ENCODE data around the gene KATNB1.
"Not testable (repeated sequence)": the region's sequence is repeated elsewhere in the genome, so short reads cannot be mapped to it uniquely, and the experiment has no call there.

KATNB1 gene

GRCh38 chr16:57743886-57744641 lies 8.5 kb downstream of the KATNB1 start:
- DNase-seq (ENCODE audit: low spot score) = no peak

GRCh38 chr16:57744642-57744903 lies 9.0 kb downstream of the KATNB1 start:
- no peak for DNase-seq (ENCODE audit: low spot score)

GRCh38 chr16:57745768-57746167 lies 10.2 kb downstream of the KATNB1 start:
- no peak for DNase-seq (ENCODE audit: low spot score)

GRCh38 chr16:57746316-57746715 lies 10.7 kb downstream of the KATNB1 start:
- not testable (repeated sequence) for DNase-seq (ENCODE audit: low spot score)

- DNase-seq (ENCODE audit: low spot score) = no peak
Measured at GRCh38 chr16:57747091-57747490, 11.5 kb downstream of the KATNB1 start.

- DNase-seq (ENCODE audit: low spot score) = no peak
Measured at GRCh38 chr16:57747496-57747895, 11.9 kb downstream of the KATNB1 start.

GRCh38 chr16:57747996-57748395 lies 12.4 kb downstream of the KATNB1 start:
- no peak for DNase-seq (ENCODE audit: low spot score)

GRCh38 chr16:57748596-57748995 lies 13.0 kb downstream of the KATNB1 start:
- DNase-seq (ENCODE audit: low spot score) = no peak

- DNase-seq (ENCODE audit: low spot score) = no peak
Measured at GRCh38 chr16:57749101-57749692, 13.6 kb downstream of the KATNB1 start.

- no peak for DNase-seq (ENCODE audit: low spot score)
Measured at GRCh38 chr16:57749856-57750452, 14.4 kb downstream of the KATNB1 start.

- DNase-seq (ENCODE audit: low spot score) = no peak
Measured at GRCh38 chr16:57750796-57751538, 15.4 kb downstream of the KATNB1 start.

- DNase-seq (ENCODE audit: low spot score) = no peak
Measured at GRCh38 chr16:57751539-57752202, 16.1 kb downstream of the KATNB1 start.

- DNase-seq (ENCODE audit: low spot score) = no peak
Measured at GRCh38 chr16:57752203-57752580, 16.6 kb downstream of the KATNB1 start.

- DNase-seq (ENCODE audit: low spot score) = no peak
Measured at GRCh38 chr16:57752581-57753447, 17.2 kb downstream of the KATNB1 start.

GRCh38 chr16:57753448-57754353 lies 18.1 kb downstream of the KATNB1 start:
- no peak for DNase-seq (ENCODE audit: low spot score)

- no peak for DNase-seq (ENCODE audit: low spot score)
Measured at GRCh38 chr16:57754354-57755060, 18.9 kb downstream of the KATNB1 start.

GRCh38 chr16:57755061-57755684 lies 19.6 kb downstream of the KATNB1 start:
- no peak for DNase-seq (ENCODE audit: low spot score)

- no peak for DNase-seq (ENCODE audit: low spot score)
Measured at GRCh38 chr16:57755726-57756423, 20.3 kb downstream of the KATNB1 start.

All from activated CD4-positive, alpha-beta T cell treated with anti-CD3 and anti-CD28 coated beads, Interleukin-2, Interleukin-4, amounts not matched to agents 100 ng/mL and 50 ng/mL, durations not matched to agents 16 hours and 8 hours (primary cell).